GM21723 (cell line): ENCODE data around the gene CES3.
A peak's percentile ranks its signal among the peaks of the same experiment; 100 is the strongest.
"Not testable (repeated sequence)": the region's sequence is repeated elsewhere in the genome, so short reads cannot be mapped to it uniquely, and the experiment has no call there.

Source experiments
- ATAC-seq: cut with Tn5 transposase; IDR thresholded peaks from one replicate; pipeline ENCODE4 v1.9.1; 2021; ENCODE audit warnings: mild to moderate bottlenecking, moderate library complexity; ENCODE audit not compliant: unreplicated experiment

Gene CES3

DNA sequence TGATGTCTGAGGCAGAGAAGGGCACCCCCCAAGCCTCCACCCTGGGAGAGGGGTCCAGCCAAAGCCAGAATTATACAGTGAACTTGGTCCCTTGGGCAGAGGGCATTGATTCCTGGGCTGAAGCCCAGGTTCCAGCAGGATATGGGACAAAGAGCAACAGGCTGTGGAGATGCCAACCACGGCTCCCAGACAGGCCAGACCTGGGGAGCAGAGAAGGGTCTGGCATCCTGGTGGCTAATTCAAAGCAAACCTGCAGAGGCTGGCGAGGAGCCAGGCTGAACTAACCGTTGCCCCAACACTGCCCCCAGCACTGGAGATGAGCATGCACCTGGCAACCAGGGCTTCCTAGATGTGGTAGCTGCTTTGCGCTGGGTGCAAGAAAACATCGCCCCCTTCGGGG is 3.0 kb downstream of the CES3 start:
- no peak for ATAC-seq

DNA sequence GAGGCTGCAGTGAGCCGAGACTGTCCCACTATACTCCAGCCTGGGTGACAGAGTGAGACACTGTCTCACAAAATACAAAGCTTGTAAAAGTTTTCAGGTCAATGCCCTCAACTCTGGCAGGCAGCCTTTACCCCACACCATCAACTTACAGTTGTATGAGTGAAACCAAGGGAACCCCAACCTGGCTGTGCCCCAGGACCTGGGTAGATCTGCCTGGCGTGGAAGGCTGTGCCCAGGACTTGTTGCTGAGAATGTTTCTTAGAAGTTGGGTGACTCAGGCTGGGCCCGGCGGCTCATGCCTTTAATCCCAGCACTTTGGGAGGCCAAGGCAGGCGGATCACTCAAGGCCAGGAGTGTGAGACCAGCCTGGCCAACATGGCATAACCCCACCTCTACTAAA is 7.8 kb downstream of the CES3 start:
- ATAC-seq, result no peak

DNA sequence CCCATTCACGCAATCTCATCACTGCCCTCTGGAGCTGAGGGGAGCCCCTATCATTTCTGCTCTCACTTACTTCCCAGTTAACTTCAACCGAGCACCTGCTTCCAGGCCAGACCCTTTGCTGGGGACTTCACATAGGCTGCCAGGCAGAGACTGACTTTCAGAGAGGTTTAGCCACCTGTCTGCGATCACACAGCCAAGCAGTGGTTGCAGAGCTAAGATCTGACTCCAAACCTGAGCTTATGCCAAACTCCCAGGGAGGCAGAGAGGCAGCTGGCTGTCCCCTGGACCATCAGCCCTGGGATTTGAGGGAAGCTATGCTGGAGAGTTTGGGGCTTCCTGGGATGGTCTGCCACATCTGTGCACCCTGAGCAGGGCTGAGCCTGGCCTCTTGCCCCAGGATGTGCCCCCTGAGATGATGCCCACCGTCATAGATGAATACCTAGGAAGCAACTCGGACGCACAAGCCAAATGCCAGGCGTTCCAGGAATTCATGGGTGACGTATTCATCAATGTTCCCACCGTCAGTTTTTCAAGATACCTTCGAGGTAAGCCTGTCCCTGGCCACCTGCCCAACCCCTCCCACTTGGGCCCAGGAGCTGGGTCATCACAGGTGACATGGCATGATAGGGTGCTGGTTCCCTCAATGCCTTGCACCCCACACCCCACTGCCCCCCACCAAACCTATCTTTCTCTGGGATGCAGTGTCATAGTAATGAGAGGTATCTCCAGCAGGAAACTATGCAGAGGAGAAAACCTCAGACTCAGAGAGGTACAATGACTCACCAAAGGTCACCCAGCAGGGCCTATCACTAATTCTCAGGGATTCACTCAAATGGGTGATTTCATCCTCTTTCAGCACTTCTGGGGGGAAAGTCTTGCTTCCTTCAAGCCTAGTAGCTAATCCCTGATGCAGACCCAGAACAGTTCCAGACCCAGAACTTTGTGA is 10.0 kb downstream of the CES3 start:
- no peak for ATAC-seq

GRCh38 chr16:66972983-66973382 is 11.9 kb downstream of the CES3 start:
- no peak for ATAC-seq

DNA sequence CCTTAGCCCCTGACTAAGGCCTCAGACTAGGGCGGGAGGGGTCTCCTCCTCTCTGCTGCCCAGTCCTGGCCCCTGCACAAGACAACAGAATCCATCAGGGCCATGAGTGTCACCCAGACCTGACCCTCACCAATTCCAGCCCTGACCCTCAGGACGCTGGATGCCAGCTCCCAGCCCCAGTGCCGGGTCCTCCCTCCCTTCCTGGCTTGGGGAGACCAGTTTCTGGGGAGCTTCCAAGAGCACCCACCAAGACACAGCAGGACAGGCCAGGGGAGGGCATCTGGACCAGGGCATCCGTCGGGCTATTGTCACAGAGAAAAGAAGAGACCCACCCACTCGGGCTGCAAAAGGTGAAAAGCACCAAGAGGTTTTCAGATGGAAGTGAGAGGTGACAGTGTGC is 12.7 kb downstream of the CES3 start:
- ATAC-seq, result no peak

DNA sequence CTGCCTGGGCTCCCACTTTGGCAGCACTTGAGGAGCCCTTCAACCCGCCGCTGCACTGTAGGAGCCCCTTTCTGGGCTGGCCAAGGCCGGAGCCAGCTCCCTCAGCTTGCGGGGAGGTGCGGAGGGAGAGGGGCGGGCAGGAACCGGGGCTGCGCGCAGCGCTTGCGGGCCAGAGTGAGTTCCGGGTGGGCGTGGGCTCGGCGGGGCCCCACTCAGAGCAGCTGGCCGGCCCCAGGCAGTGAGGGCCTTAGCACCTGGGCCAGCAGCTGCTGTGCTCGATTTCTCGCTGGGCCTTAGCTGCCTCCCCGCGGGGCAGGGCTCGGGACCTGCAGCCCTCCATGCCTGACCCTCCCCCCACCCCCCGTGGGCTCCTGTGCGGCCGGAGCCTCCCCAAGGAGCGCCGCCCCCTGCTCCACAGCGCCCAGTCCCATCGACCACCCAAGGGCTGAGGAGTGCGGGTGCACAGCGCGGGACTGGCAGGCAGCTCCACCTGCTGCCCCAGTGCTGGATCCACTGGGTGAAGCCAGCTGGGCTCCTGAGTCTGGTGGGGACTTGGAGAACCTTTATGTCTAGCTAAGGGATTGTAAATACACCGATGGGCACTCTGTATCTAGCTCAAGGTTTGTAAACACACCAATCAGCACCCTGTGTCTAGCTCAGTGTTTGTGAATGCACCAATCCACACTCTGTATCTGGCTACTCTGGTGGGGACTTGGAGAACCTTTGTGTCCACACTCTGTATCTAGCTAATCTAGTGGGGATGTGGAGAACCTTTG is 13.3 kb downstream of the CES3 start:
- ATAC-seq, result not testable (repeated sequence)

- ATAC-seq, result not testable (repeated sequence)
Observed at GRCh38 chr16:66974932-66975246, 13.8 kb downstream of the CES3 start.

DNA sequence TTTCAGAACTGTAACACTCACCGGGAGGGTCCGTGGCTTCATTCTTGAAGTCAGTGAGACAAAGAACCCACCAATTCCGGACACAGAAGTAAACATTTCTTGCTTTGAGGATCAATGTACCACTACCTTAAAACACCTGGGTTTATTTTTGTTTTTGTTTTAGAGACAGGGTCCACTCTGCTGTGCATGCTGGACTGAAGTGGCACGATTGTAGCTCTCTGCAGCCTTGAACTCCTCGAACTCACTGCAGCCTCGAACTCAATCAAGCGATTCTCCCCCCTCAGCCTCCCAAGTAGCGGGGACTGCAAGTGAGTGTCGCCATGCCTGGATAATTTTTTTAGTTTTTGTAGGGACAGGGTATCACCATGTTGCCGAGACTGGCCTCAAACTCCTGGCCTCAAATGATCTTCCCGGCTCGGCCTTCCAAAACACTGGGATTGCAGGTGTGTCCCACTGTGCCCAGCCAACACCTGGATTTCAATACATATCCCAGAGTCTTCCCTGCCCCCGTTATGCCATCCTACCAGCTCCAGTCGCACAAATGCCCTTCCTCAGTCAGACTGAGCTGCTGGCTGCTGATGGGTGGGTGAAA is 14.3 kb downstream of the CES3 start:
- no peak for ATAC-seq

DNA sequence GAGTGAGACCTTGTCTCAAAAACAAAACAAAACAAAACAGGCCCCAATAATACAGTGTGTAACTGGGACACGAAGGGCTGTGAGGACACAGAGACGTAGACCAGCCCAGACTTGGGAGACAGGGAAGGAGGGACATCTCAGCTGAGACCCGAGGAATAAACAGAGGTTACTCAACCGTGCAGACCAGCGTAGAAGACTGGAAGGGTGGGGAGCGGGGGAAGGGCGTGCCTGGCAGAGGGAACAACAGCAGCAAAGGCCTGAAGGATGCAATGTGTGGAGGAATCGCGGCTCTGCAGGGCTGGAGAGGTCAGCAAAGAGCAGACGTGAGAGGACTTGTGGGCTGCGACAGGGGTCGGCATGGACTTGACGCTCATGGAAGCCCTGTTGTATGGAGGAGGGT is 15.7 kb downstream of the CES3 start:
- no peak for ATAC-seq

- ATAC-seq, result peak; percentile 87
Observed at GRCh38 chr16:66977341-66978113, 16.5 kb downstream of the CES3 start.

DNA sequence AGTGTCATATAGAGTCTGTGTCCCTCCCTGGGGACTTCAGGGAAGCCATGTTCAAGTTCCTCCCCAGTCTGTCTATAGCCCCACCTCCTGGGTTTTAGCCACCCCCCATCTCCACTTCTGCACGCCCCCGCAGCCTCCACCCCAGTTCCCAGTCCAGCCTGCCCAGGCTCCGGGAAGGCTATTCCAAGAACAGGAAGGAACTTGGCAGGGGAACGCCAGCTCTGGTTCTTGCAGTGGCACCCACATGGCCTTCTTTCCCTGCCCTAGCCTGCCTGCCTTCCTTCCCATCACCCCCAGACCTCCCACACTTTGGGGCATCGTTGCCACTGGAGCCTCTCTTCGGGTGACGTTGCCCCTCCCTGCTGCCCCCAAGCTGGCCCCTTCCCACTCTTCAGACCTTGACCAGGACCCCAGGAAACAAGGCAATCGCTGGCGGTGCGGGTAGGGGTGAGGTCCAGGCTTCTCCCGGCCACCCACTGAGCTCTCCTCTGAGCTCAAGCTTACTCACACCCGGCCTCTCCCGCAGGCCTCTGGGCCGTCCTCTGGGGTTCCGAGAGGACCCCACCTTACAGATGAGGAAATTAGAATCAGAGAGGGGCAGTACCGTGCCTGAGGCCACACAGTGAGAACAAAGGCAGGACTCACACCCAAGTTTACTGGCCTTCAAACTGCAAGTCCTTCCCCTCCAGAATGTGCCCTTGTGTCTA is 18.1 kb downstream of the CES3 start:
- ATAC-seq, result no peak

DNA sequence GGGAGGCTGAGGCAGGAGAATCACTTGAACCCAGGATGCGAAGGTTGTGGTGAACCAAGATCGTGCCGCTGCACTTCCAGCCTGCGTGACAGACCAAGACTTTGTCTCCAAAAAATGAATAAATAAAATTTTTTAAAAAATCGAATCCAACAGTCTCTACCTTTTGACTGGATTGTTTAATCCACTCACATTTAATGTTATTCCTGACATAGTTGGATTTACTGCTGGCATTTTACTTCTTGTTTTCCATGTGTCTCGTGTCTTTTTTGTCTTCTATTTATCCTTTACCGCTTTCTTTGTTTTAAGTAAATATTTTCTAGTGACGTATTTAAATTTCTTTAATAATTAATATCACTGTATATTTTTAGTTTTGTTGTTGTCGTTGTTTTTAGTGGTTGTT is 22.0 kb downstream of the CES3 start:
- no peak for ATAC-seq

DNA sequence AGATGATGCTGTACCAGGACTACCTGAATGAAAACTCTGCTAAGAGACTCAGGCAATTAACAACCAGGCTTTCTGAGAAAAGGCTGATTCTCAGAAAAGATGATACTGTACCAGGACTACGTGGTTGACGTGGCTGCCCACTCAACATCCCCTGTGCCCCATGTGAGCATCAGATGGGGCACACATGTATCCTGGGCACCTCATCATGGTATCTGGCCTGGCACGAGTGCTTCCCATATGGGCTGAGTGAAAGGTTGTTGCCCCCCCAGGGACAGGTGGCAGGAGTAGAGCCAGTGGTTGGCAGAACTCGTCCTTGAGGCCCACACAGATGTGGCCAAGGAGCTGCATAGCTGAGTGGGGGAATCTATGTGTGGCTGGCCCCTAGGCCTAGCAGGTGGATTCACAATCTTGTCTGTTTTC is 23.8 kb downstream of the CES3 start:
- ATAC-seq, result no peak

DNA sequence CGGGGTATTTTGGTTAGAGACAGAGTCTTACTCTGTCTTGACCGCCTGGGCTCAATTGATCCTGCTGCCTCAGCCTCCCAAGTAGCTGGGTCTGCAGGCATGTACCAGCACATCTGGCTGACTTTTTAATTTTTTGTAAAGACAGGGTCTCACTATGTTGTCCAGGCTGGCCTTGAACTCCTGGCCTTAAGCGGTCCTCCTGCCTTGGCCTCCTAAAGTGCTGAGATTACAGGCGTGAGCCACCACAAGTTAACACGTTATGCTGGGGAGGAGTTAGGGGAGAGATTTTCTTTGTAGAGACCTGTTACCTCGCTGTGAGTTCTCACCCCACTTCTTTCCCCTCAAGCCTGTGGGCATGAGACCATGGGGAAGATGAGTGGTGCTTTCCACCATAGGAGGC is 25.5 kb downstream of the CES3 start:
- ATAC-seq, result no peak

DNA sequence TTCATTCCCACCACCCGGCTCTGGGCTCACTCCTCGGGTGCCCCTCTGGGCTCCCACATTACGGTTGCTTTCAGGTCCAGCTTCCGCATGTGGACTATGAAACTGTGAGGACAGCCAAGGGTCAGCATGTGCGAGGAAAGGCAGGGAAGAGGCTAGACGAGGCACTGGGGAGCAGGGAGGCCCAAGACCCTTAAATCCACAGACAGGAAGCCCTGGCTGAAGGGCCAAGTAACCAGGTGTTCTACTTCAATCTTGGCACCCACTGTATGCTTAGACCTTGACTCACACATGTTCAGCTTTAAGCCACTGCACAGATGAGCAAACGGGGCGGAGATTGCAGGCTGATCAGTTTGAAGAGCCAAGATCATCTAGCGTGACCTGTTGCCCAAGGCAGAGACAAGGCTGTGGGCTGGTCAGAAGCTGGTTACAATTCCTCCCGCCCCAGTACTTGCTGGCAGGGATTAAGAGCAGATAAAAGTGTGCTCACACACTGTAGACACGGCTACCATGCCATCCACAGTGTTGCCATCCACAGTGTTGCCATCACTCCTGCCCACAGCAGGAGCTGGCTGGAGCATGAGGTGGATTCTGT is 27.2 kb downstream of the CES3 start, which contains the start of gene CES4A:
CES4A (plus strand) TSS at position 393 of the 592 bp plus-strand sequence; CDS start at position 577, 184 bp downstream.
- ATAC-seq, result no peak

DNA sequence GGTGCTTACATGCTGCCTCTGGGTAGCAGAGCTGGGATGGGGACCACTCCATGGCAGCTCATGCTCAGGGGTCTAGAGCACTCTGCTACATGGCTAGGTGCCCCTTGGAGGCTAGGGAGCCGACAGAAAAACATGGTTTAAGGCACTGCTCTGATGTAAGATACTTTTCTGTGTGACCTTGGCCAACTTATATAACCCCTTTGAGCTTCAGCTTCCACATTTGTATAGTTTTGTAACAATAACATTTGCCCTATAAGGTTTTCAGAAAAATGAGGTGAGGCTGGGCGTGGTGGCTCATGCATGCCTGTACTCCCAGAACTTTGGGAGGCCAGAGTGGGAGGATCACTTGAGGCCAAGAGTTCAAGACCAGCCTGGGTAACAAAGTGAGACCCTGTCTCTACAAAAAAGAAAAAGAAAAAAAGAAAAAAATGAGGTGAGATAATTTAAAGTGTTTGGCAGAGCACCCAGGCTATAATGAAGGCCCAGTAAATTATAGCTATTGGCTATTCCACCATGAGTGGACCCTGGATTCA is 30.5 kb downstream of the CES3 start:
- no peak for ATAC-seq

DNA sequence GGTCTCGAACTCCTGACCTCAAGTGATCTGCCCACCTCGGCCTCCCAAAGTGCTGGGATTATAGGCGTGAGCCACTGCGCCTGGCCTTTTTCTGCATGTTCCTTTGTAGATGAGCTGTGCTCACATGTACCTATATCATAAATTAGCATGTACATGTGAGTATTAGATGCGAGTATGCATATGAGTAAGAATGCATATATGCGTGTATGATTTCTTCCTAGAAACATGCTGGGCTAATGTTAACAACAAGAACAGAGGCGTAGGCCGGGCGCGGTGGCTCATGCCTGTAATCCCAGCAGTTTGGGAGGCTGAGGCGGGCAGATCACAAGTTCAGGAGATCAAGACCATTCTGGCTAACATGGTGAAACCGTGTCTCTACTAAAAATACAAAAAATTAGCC is 32.5 kb downstream of the CES3 start:
- not testable (repeated sequence) for ATAC-seq

DNA sequence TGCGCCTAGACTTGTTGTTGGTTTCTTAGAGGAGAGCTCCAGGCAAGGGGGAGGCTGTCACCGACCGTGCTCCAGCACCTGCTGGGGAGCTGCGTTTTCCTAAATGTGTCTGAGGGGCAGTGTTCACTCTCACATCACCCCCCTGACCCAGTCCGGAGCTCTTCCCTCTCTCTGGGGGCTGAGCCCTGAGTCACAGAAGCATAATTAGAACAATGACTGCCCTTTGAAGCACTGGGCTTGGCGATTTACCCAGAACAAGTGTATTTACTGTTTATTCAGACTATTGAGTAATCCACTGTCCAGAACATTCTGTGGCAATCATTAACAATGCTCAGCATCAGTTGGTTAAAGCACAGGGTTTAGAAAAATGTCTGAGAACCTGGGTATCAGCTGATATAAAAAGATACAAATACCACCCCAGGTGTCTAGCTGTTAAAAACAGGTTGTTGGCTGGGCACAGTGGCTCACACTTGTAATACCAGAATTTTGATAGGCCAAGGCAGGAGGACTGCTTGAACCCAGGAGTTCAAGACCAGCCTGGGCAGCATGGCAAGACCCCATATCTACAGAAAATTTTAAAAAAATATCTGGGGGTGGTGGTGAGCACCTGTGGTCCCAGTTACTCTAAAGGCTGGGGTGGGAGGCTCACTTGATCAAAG is 35.4 kb downstream of the CES3 start:
- ATAC-seq, result no peak

DNA sequence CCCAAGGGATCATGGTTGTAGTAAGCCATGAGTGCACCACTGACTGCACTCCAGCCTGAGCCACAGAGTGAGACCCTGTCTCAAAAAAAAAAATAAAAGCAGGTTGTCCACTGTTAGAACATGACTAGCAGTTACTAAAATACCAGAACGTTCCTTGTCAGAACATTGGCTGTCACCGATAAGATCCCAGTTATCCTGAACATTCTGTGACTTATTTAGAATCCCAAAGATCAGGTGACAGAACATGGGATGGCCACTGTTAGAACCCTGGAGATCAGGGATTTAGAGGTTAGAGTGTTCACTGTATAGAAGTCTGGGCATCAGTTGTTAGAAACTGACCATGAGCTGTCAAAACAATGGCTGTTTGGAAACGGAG is 35.9 kb downstream of the CES3 start:
- ATAC-seq, result no peak
